Lower leg skin (tissue), 3 donors: ENCODE results near the gene MRPL12.

Experiments
- POLR2A ChIP-seq, 2 donors: fragments of 450-650 bp; IDR thresholded peaks; one replicate each; pipeline ENCODE4 v1.6.1; 2016 to 2017; ENCODE audit warnings: antibody characterized with exemption in 2 of 2, mild to moderate bottlenecking in 1 of 2, moderate library complexity in 1 of 2
- TF ChIP-seq, protein P1 (sequence below), 3 donors: fragments of 450-650 bp; IDR thresholded peaks; one replicate each; pipeline ENCODE4 v1.5.1; 2016; ENCODE audit warnings: antibody characterized with exemption in 3 of 3, mild to moderate bottlenecking in 3 of 3, moderate library complexity in 2 of 3

DNA sequence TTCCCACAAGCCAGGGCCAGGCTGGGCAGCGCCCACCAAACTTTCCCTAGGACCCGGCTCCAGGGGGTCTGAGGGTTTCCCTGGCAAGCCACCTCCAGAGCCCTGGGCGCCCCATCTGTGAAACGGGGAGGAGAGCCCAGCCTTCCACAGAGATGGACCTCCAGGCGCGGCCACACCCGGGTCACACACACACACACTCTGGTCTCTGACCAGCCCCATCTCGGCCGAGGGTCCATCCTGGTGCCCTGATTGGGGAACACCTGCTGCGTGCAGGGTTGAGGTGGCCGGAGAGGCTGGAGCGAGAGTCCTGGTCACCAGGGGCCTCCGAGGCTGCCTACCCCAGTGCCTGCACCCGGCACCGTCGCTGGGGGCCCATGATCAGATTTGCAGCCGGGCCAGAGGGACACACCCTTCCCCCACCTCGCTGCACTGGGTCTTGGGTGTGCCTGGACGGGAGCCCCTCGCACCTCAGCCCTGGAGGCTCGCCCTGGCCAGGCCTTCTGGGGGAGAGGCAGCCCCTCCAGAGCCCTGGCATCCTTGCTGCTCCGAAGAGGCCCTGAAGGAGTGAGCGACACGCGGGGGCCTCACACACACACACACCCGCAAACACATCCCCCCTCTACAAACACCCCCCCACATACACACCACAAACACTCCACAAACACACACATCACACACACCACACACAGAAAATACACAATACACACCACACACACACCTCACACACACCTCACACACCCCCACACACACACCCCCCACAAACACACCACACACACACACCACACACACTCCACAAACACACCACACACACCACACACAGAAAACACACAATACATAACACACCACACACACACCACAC lies 38.7 kb downstream of the MRPL12 start:
- no peak for TF ChIP-seq POLR2A (IDR thresholded peaks at IDR 0.05)
- TF ChIP-seq, protein P1, sequence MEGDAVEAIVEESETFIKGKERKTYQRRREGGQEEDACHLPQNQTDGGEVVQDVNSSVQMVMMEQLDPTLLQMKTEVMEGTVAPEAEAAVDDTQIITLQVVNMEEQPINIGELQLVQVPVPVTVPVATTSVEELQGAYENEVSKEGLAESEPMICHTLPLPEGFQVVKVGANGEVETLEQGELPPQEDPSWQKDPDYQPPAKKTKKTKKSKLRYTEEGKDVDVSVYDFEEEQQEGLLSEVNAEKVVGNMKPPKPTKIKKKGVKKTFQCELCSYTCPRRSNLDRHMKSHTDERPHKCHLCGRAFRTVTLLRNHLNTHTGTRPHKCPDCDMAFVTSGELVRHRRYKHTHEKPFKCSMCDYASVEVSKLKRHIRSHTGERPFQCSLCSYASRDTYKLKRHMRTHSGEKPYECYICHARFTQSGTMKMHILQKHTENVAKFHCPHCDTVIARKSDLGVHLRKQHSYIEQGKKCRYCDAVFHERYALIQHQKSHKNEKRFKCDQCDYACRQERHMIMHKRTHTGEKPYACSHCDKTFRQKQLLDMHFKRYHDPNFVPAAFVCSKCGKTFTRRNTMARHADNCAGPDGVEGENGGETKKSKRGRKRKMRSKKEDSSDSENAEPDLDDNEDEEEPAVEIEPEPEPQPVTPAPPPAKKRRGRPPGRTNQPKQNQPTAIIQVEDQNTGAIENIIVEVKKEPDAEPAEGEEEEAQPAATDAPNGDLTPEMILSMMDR (IDR thresholded peaks at IDR 0.05), result no peak
